Measurements from ENCODE around the gene LSG1. TPM values are rescaled to one million over a fixed set of nuclear protein-coding genes. Genes with fewer than 3 reads are reported as not detected.

The LSG1 gene
- total RNA-seq, 4 donors from 2014 or later: 18.7 to 69.9 (median 52.8) TPM

- Histone ChIP-seq H3K27ac (peak overlapping the region; percentile 2 to 62 (median 30)), H3K4me3 (no peak overlapping the region), H3K27me3 (no peaks in the 10 kb centered on the region), H3K4me1 (peaks cover 0 to 3% (median 0%) of the 10 kb centered on the region in 4 donors), H3K9me3 (no peaks in the 10 kb centered on the region), H3K36me3 (peaks cover 0 to 34% (median 15%) of the 10 kb centered on the region in 4 donors)
- intact Hi-C loops (cut with DNase I; ENCODE audit: low total_unique reads): no loop called here
- TF ChIP-seq POLR2A (IDR thresholded peaks at IDR 0.05) (no peak), EP300 (IDR thresholded peaks at IDR 0.05; ENCODE audit: low read depth) (no peak), POLR2AphosphoS5 (IDR thresholded peaks at IDR 0.05) (no peak), CTCF (IDR thresholded peaks at IDR 0.05) (no peak)
- in situ Hi-C loops (cut with MboI; ENCODE audit: low pct_ligation_motif_present in 1 of 4, low pct_unique_long_range_greater_than_20kb in 1 of 4, low sequenced_read_pairs in 3 of 4): loop anchor here in 1 of 4 donors (25.0 kb wide), 1 partner anchor 880 kb away; the partner anchor contains the start of gene PPP1R2
- 51 to 55% methylated on average over 5 to 7 of the region's 7 CpGs for WGBS, 2 donors (ENCODE audit: low coverage in 1 of 2)
- DNase-seq: no peak
These were observed 14.6 kb downstream of the LSG1 start for GRCh38 chr3:194657439-194657838.

GRCh38 chr3:194654443-194654842, 17.5 kb downstream of the LSG1 start:
- intact Hi-C loops (cut with DNase I; ENCODE audit: low total_unique reads) (no loop called here), in situ Hi-C loops (cut with MboI; ENCODE audit: low pct_ligation_motif_present in 1 of 4, low pct_unique_long_range_greater_than_20kb in 1 of 4, low sequenced_read_pairs in 3 of 4) (loop anchor here in 1 of 4 donors (25.0 kb wide), 1 partner anchor 883 kb away; the partner anchor contains the start of gene PPP1R2)
- DNase-seq: no peak
- TF ChIP-seq POLR2A (IDR thresholded peaks at IDR 0.05) (no peak), POLR2AphosphoS5 (IDR thresholded peaks at IDR 0.05) (no peak), EP300 (IDR thresholded peaks at IDR 0.05; ENCODE audit: low read depth) (no peak), CTCF (IDR thresholded peaks at IDR 0.05) (no peak)
- Histone ChIP-seq H3K27ac (no peak overlapping the region), H3K4me3 (no peak overlapping the region), H3K4me1 (peaks cover 0 to 3% (median 0%) of the 10 kb centered on the region in 4 donors), H3K36me3 (peaks cover 0 to 52% (median 26%) of the 10 kb centered on the region in 4 donors), H3K9me3 (no peaks in the 10 kb centered on the region), H3K27me3 (no peaks in the 10 kb centered on the region)
- WGBS, 2 donors (ENCODE audit: low coverage in 1 of 2): 79 to 89% methylated on average over 5 of the region's 5 CpGs

- no peaks in the 10 kb centered on the region for H3K9me3 ChIP-seq
- in situ Hi-C loops (cut with MboI; ENCODE audit: low pct_ligation_motif_present in 1 of 4, low pct_unique_long_range_greater_than_20kb in 1 of 4, low sequenced_read_pairs in 3 of 4): no loop called here
- no peaks in the 10 kb centered on the region for H3K4me1 ChIP-seq
- TF ChIP-seq POLR2A (IDR thresholded peaks at IDR 0.05): no peak
- no peak for TF ChIP-seq EP300 (IDR thresholded peaks at IDR 0.05; ENCODE audit: low read depth)
- TF ChIP-seq POLR2AphosphoS5 (IDR thresholded peaks at IDR 0.05): no peak
- no peak for TF ChIP-seq CTCF (IDR thresholded peaks at IDR 0.05)
- no peaks in the 10 kb centered on the region for H3K27me3 ChIP-seq
- H3K27ac ChIP-seq: no peak overlapping the region
- DNase-seq: no peak
- H3K36me3 ChIP-seq: peaks cover 0 to 55% (median 26%) of the 10 kb centered on the region in 4 donors
- intact Hi-C loops (cut with DNase I; ENCODE audit: low total_unique reads): no loop called here
- WGBS, 2 donors (ENCODE audit: low coverage in 1 of 2): 81 to 89% methylated on average over 3 of the region's 3 CpGs
- H3K4me3 ChIP-seq: no peak overlapping the region
These were observed 24.2 kb downstream of the LSG1 start for GRCh38 chr3:194647747-194648146.

- no peaks in the 10 kb centered on the region for H3K4me1 ChIP-seq
- peaks cover 0 to 42% (median 17%) of the 10 kb centered on the region in 4 donors for H3K36me3 ChIP-seq
- no peak overlapping the region for H3K27ac ChIP-seq
- H3K4me3 ChIP-seq: no peak overlapping the region
- intact Hi-C loops (cut with DNase I; ENCODE audit: low total_unique reads): no loop called here
- no peak for DNase-seq
- TF ChIP-seq POLR2A (IDR thresholded peaks at IDR 0.05) (no peak), POLR2AphosphoS5 (IDR thresholded peaks at IDR 0.05) (no peak), EP300 (IDR thresholded peaks at IDR 0.05; ENCODE audit: low read depth) (no peak), CTCF (IDR thresholded peaks at IDR 0.05) (no peak)
- no peaks in the 10 kb centered on the region for H3K27me3 ChIP-seq
- in situ Hi-C loops (cut with MboI; ENCODE audit: low pct_ligation_motif_present in 1 of 4, low pct_unique_long_range_greater_than_20kb in 1 of 4, low sequenced_read_pairs in 3 of 4): no loop called here
- 84 to 95% methylated on average over 2 of the region's 2 CpGs for WGBS, 2 donors (ENCODE audit: low coverage in 1 of 2)
- no peaks in the 10 kb centered on the region for H3K9me3 ChIP-seq
These were observed 29.2 kb downstream of the LSG1 start for GRCh38 chr3:194642769-194643168.

All from transverse colon (tissue), 4 donors.